GM12878 (cell line): ENCODE data around the gene AMN1. TPM values are rescaled to one million over a fixed set of nuclear protein-coding genes. Genes with fewer than 3 reads are reported as not detected.

Source experiments
- ATAC-seq: fragments of 200-7000 bp; cut with Tn5 transposase; 3 replicates; pipeline ENCODE4 v1.9.1; 2020; ENCODE audit warnings: mild to moderate bottlenecking, moderate library complexity
- BruUV-seq: library from RNA; stranded (reverse); fragments of 400-500 nt; replicated peaks from 2 replicates; lab custom pipeline; 2021; lab: Mats Ljungman, UMichigan
- CTCF ChIA-PET: fragments of 300-600 bp; sonication (Branson Sonifier 250); formaldehyde crosslinking; extraction: SDS; loops from one replicate; lab custom pipeline; 2021; ENCODE audit warnings: inconsistent platforms; lab: Yijun Ruan, JAX
- POLR2A ChIA-PET: fragments of 350-600 bp; formaldehyde crosslinking; extraction: SDS; loops from one replicate; lab custom pipeline; 2021; ENCODE audit warnings: inconsistent platforms; lab: Charles Lee
- RAD21 ChIA-PET: fragments of 300-600 bp; sonication (Branson Sonifier 250); formaldehyde crosslinking; loops from one replicate; lab custom pipeline; 2023; ENCODE audit warnings: antibody characterized with exemption; ENCODE audit not compliant: unreplicated experiment; lab: Charles Lee
- SMC1A ChIA-PET: fragments of 300-600 bp; sonication (Branson Sonifier 250); formaldehyde crosslinking; loops from one replicate; lab custom pipeline; 2023; ENCODE audit not compliant: unreplicated experiment, uncharacterized antibody; lab: Charles Lee
- DNase-seq: peaks from one replicate; pipeline ENCODE4 v3.0.0-alpha.2; 2011; ENCODE audit warnings: low read depth, low spot score
- FAIRE-seq: peaks from 3 replicates; lab custom pipeline; 2011; peaks lifted over from hg19 to GRCh38; lab: Jason Lieb, UNC
- H2AFZ ChIP-seq: 2 replicates; pipeline ENCODE4 v1.6.0; 2011; ENCODE audit warnings: low read depth, low read length, control low read depth; ENCODE audit not compliant: control insufficient read depth
- H3K27ac ChIP-seq: 2 replicates; pipeline ENCODE4 v1.5.1; 2011; ENCODE audit warnings: control low read depth; ENCODE audit not compliant: control insufficient read depth, insufficient read depth
- H3K27me3 ChIP-seq, 2 experiments: replicated peaks in 1 of 2; 2 replicates each; pipeline versions ENCODE4 v1.6.0 to v1.6.1; 2011; ENCODE audit warnings: low read length in 1 of 2; ENCODE audit not compliant: control insufficient read depth in 2 of 2, insufficient read depth in 2 of 2
- H3K36me3 ChIP-seq, 2 experiments: 2 replicates each; pipeline ENCODE4 v1.5.1; 2011; ENCODE audit warnings: low read length in 1 of 2; ENCODE audit not compliant: control insufficient read depth in 2 of 2, insufficient read depth in 2 of 2
- H3K4me1 ChIP-seq: 2 replicates; pipeline ENCODE4 v1.6.1; 2011; ENCODE audit warnings: mild to moderate bottlenecking, low read length, moderate library complexity, mixed read lengths; ENCODE audit not compliant: control insufficient read depth, insufficient read depth
- H3K4me2 ChIP-seq: 2 replicates; pipeline ENCODE4 v1.6.0; 2011; ENCODE audit warnings: control low read depth; ENCODE audit not compliant: control insufficient read depth, insufficient read depth
- H3K4me3 ChIP-seq: fragments of 200-600 bp; sonication (generic); 2 replicates; pipeline ENCODE4 v1.5.1; 2016
- H3K79me2 ChIP-seq: 2 replicates; pipeline ENCODE4 v1.6.0; 2011; ENCODE audit warnings: low read length; ENCODE audit not compliant: control insufficient read depth, insufficient read depth
- H3K9ac ChIP-seq: 2 replicates; pipeline ENCODE4 v1.8.0; 2011; ENCODE audit warnings: low read length, control low read depth, mixed read lengths; ENCODE audit not compliant: control insufficient read depth, insufficient read depth
- H3K9me3 ChIP-seq: replicated peaks from 3 replicates; pipeline ENCODE4 v1.5.1; 2011; ENCODE audit warnings: mild to moderate bottlenecking, low read length; ENCODE audit not compliant: control insufficient read depth, insufficient read depth
- H4K20me1 ChIP-seq: 2 replicates; pipeline ENCODE4 v1.6.0; 2011; ENCODE audit not compliant: control insufficient read depth, insufficient read depth
- BACH1 ChIP-seq: fragments of 450-650 bp; IDR thresholded peaks from 2 replicates; pipeline ENCODE4 v1.6.1; 2017; ENCODE audit warnings: mild to moderate bottlenecking, borderline replicate concordance
- CBX5 ChIP-seq: sonication (generic); IDR thresholded peaks from 2 replicates; pipeline ENCODE4 v1.6.1; 2016; ENCODE audit warnings: low read depth, moderate library complexity, mild to moderate bottlenecking, inconsistent platforms
- CEBPB ChIP-seq, 2 experiments: fragments of 150-350 bp in 1 of 2; IDR thresholded peaks; 2 replicates each; pipeline ENCODE4 v1.6.1; 2012 to 2014; ENCODE audit warnings: low read depth in 2 of 2, low read length in 2 of 2, borderline replicate concordance in 1 of 2, inconsistent platforms in 1 of 2
- E2F4 ChIP-seq: IDR thresholded peaks from 2 replicates; pipeline ENCODE4 v1.6.1; 2012; ENCODE audit warnings: low read depth, low read length, improper control_type of control experiment
- FOXM1 ChIP-seq: IDR thresholded peaks from 2 replicates; pipeline ENCODE4 v1.6.1; 2012; ENCODE audit warnings: low read depth, mild to moderate bottlenecking, inconsistent platforms, low read length, moderate library complexity
- HCFC1 ChIP-seq: fragments of 150-350 bp; IDR thresholded peaks from 2 replicates; pipeline ENCODE4 v1.6.1; 2014; ENCODE audit warnings: low read length
- MXI1 ChIP-seq: fragments of 150-350 bp; IDR thresholded peaks from 2 replicates; pipeline ENCODE4 v1.6.1; 2011; ENCODE audit warnings: low read depth, mild to moderate bottlenecking, inconsistent platforms, low read length, improper control_type of control experiment
- PAX8 ChIP-seq: fragments of 450-650 bp; IDR thresholded peaks from 2 replicates; pipeline ENCODE4 v1.6.1; 2017; ENCODE audit warnings: mild to moderate bottlenecking, moderate library complexity
- POLR2AphosphoS2 ChIP-seq: IDR thresholded peaks from 2 replicates; pipeline ENCODE4 v1.6.1; 2011; ENCODE audit warnings: low read depth, mild to moderate bottlenecking, low read length, improper control_type of control experiment, moderate library complexity
- POLR2AphosphoS5 ChIP-seq: IDR thresholded peaks from 2 replicates; pipeline ENCODE4 v1.6.1; 2011; ENCODE audit warnings: mild to moderate bottlenecking, low read length, inconsistent platforms
- RCOR1 ChIP-seq: conservative IDR thresholded peaks from 2 replicates; pipeline ENCODE4 v1.6.1; 2012; ENCODE audit warnings: low read depth, low read length, improper control_type of control experiment
- RUNX3 ChIP-seq: IDR thresholded peaks from 2 replicates; pipeline ENCODE4 v1.6.1; 2012; ENCODE audit warnings: low read length, inconsistent platforms
- TCF12 ChIP-seq: IDR thresholded peaks from 2 replicates; pipeline ENCODE4 v1.6.1; 2011; ENCODE audit warnings: low read depth, mild to moderate bottlenecking, low read length
- USF2 ChIP-seq: IDR thresholded peaks from 2 replicates; pipeline ENCODE4 v1.6.1; 2011; ENCODE audit warnings: low read depth, low read length, improper control_type of control experiment, borderline replicate concordance
- YBX1 ChIP-seq: fragments of 450-650 bp; IDR thresholded peaks from 2 replicates; pipeline ENCODE4 v1.6.1; 2016; ENCODE audit warnings: antibody characterized with exemption
- YY1 ChIP-seq: IDR thresholded peaks from 2 replicates; pipeline ENCODE4 v1.6.1; 2011; ENCODE audit warnings: low read depth, mild to moderate bottlenecking, low read length
- WGBS: methylation state at CpG from one replicate; pipeline ENCODE4 v1.1.6; 2016; ENCODE audit warnings: low lambda C conversion rate; ENCODE audit not compliant: insufficient replicate concordance, insufficient coverage; ENCODE audit errors: missing lambda C conversion rate; 5-methylcytosine and 5-hydroxymethylcytosine counted together
- in situ Hi-C: fragments of 300-500 bp; cut with MboI; formaldehyde crosslinking; loops from 9 replicates; pipeline ENCODE4 v1.14.3; 2018; ENCODE audit warnings: mixed read lengths
- intact Hi-C: fragments of 100-400 bp; cut with micrococcal nuclease; formaldehyde crosslinking; loops from one replicate; pipeline ENCODE4 v1.14.2; 2022; ENCODE audit not compliant: unreplicated experiment
- polyA plus RNA-seq, 11 experiments: library from polyadenylated mRNA; depleted of rRNA in 4 of 11; unstranded in 6 of 11; stranded (reverse) in 5 of 11; fragments of >200 nt; fragmentation: Nextera tagmentation in 4 of 11; fragmentation: Illumina TruSeq in 1 of 11; extraction: Ambion mirVana in 4 of 11; extraction: Trizol in 1 of 11; gene quantifications; 1 replicate in 1 of 11; 2 replicates in 10 of 11; pipeline versions ENCODE4 v1.2.1 to v1.2.3, GENCODE V29; 2011 to 2016; ENCODE audit warnings: inconsistent platforms in 2 of 11, missing spikeins in 2 of 11, low read depth in 1 of 11
- total RNA-seq, 4 experiments: library from RNA; depleted of rRNA in 3 of 4; stranded (reverse); fragments of >200 nt in 3 of 4; fragmentation: Illumina TruSeq in 1 of 4; extraction: Trizol in 1 of 4; gene quantifications; 2 replicates each; pipeline versions ENCODE4 v1.2.1 to v1.2.3, GENCODE V29; 2013 to 2021
- TF ChIP-seq, protein P1 (sequence below): fragments of 450-650 bp; formaldehyde crosslinking; IDR thresholded peaks from 2 replicates; pipeline ENCODE4 v1.4.0; 2020; ENCODE audit warnings: mild to moderate bottlenecking, moderate library complexity

AMN1 gene
- total and polyA plus RNA-seq, 10 of the 15 experiments (the other 5 are each of a cell fraction or from before 2014, with no cell fraction given) = 5.4 to 19.3 (median 9.3) TPM

DNA sequence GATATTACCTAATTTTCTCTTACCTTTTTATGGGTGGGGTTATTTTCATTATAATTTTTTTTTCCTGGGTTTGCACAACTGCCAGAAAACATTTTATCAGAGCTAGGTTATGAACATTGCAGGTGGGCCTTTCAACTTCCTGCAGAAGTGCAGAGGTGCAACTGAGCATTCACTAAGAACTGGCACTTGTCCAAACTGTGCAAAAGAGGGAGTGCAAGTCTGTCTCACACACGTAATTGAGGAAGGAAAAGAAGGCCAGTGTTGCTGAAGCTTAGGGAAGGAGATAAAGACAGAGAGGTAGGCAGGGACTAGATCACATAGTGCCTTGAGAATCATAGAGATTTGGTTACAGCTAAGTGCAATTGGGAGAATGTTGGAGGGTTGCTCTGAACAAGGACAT lies 14.1 kb upstream of the AMN1 start:
- FAIRE-seq = no peak
- BruUV-seq = no TSS peak
- Histone ChIP-seq H3K4me2 (peak overlapping the region; percentile 46; the same call in 1 of the 2 replicates), H3K4me3 (no peak overlapping the region), H3K27ac (no peak overlapping the region), H3K9ac (no peak overlapping the region), H3K4me1 (peaks cover 27% of the 10 kb centered on the region), H3K36me3 (no peaks in the 10 kb centered on the region), H4K20me1 (no peaks in the 10 kb centered on the region), H3K9me3 (no peaks in the 10 kb centered on the region; the same call in 1 of the 3 replicates), H2AFZ (no peak overlapping the region), H3K79me2 (no peaks in the 10 kb centered on the region), H3K27me3 (no peaks in the 10 kb centered on the region)
- TF ChIP-seq, protein P1, sequence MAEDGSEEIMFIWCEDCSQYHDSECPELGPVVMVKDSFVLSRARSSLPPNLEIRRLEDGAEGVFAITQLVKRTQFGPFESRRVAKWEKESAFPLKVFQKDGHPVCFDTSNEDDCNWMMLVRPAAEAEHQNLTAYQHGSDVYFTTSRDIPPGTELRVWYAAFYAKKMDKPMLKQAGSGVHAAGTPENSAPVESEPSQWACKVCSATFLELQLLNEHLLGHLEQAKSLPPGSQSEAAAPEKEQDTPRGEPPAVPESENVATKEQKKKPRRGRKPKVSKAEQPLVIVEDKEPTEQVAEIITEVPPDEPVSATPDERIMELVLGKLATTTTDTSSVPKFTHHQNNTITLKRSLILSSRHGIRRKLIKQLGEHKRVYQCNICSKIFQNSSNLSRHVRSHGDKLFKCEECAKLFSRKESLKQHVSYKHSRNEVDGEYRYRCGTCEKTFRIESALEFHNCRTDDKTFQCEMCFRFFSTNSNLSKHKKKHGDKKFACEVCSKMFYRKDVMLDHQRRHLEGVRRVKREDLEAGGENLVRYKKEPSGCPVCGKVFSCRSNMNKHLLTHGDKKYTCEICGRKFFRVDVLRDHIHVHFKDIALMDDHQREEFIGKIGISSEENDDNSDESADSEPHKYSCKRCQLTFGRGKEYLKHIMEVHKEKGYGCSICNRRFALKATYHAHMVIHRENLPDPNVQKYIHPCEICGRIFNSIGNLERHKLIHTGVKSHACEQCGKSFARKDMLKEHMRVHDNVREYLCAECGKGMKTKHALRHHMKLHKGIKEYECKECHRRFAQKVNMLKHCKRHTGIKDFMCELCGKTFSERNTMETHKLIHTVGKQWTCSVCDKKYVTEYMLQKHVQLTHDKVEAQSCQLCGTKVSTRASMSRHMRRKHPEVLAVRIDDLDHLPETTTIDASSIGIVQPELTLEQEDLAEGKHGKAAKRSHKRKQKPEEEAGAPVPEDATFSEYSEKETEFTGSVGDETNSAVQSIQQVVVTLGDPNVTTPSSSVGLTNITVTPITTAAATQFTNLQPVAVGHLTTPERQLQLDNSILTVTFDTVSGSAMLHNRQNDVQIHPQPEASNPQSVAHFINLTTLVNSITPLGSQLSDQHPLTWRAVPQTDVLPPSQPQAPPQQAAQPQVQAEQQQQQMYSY (CRISPR knock-in tag) = no peak
- TF ChIP-seq CBX5 (no peak), YBX1 (no peak), USF2 (no peak), MXI1 (no peak), BACH1 (no peak), FOXM1 (no peak), HCFC1 (no peak), YY1 (no peak), RCOR1 (no peak), TCF12 (no peak), POLR2AphosphoS2 (no peak), PAX8 (no peak), CEBPB (IDR thresholded peaks at IDR 0.05; ENCODE audit: borderline replicate concordance in 1 of 2, low read depth in 2 of 2, low read length in 2 of 2) (no peak), POLR2AphosphoS5 (no peak), RUNX3 (no peak), E2F4 (no peak)
- in situ Hi-C loops (no loop called here), intact Hi-C loops (no loop called here)
- CTCF ChIA-PET = interaction anchor here (0.8 to 1.6 kb wide), 3 partner anchors 9 to 61 kb away, joined by 3 to 12 read pairs (median 4); no protein-coding TSS in a partner anchor
- SMC1A ChIA-PET = interaction anchor here (0.8 to 5.4 kb wide), 6 partner anchors 8 to 59 kb away, joined by 3 to 66 read pairs (median 4); partner anchors contain the start of gene AMN1
- no peak; the same call in 2 of the 3 replicates for ATAC-seq
- RAD21 ChIA-PET = interaction anchor here (1.1 to 1.7 kb wide), 4 partner anchors 9 to 61 kb away, joined by 3 to 9 read pairs (median 4); no protein-coding TSS in a partner anchor
- POLR2A ChIA-PET = interaction anchor here (1.1 to 6.6 kb wide), 2 partner anchors 12 to 19 kb away, joined by 3 to 82 read pairs; partner anchors contain the start of gene AMN1
- 0% methylated on average over 1 of the region's 1 CpG for WGBS
- DNase-seq = no peak
